Loucy (cell line): ENCODE results near the gene PARM1.

Experiments used
- H2AFZ ChIP-seq: fragments of 200-600 bp; sonication (generic); 2 replicates; pipeline ENCODE4 v1.6.0; 2016; ENCODE audit warnings: antibody characterized with exemption, mild to moderate bottlenecking, low read length, moderate library complexity
- H3F3A ChIP-seq: fragments of 200-600 bp; 2 replicates; pipeline ENCODE4 v1.6.0; 2016; ENCODE audit warnings: antibody characterized with exemption, low read depth, mild to moderate bottlenecking
- H3K27me3 ChIP-seq: fragments of 200-600 bp; sonication (generic); 2 replicates; pipeline ENCODE4 v1.6.1; 2014; ENCODE audit warnings: low read length, mild to moderate bottlenecking; ENCODE audit not compliant: insufficient read depth, poor library complexity, severe bottlenecking
- H3K36me3 ChIP-seq: fragments of 200-600 bp; sonication (generic); 2 replicates; pipeline ENCODE4 v1.6.1; 2016; ENCODE audit warnings: low read length; ENCODE audit not compliant: insufficient read depth
- H3K4me1 ChIP-seq: fragments of 200-600 bp; sonication (generic); 2 replicates; pipeline ENCODE4 v1.5.1; 2014; ENCODE audit warnings: low read length, mild to moderate bottlenecking; ENCODE audit not compliant: insufficient read depth, poor library complexity, severe bottlenecking
- H3K4me2 ChIP-seq: fragments of 200-600 bp; sonication (generic); 2 replicates; pipeline ENCODE4 v1.6.0; 2014; ENCODE audit warnings: antibody characterized with exemption, low read length, low read depth, mild to moderate bottlenecking; ENCODE audit not compliant: poor library complexity, severe bottlenecking
- H3K4me3 ChIP-seq: fragments of 200-600 bp; sonication (generic); 2 replicates; pipeline ENCODE4 v1.5.1; 2014; ENCODE audit warnings: low read length, mild to moderate bottlenecking, mixed read lengths; ENCODE audit not compliant: poor library complexity, severe bottlenecking
- H3K79me2 ChIP-seq: fragments of 200-600 bp; sonication (generic); 2 replicates; pipeline ENCODE4 v1.6.1; 2014; ENCODE audit warnings: low read length; ENCODE audit not compliant: insufficient read depth
- H3K9ac ChIP-seq: fragments of 200-600 bp; sonication (generic); 2 replicates; pipeline ENCODE4 v1.6.0; 2014; ENCODE audit warnings: mild to moderate bottlenecking, low read depth, low read length, moderate library complexity; ENCODE audit not compliant: poor library complexity, severe bottlenecking
- H3K9me2 ChIP-seq: fragments of 200-600 bp; sonication (generic); replicated peaks from 2 replicates; pipeline ENCODE4 v1.6.1; 2016; ENCODE audit warnings: low read depth, low read length, mixed read lengths
- H3K9me3 ChIP-seq: fragments of 200-600 bp; sonication (generic); 2 replicates; pipeline ENCODE4 v1.6.1; 2014; ENCODE audit warnings: mild to moderate bottlenecking, antibody characterized with exemption, low read length, low read depth; ENCODE audit not compliant: insufficient read depth
- H4K20me1 ChIP-seq: fragments of 200-600 bp; sonication (generic); 2 replicates; pipeline ENCODE4 v1.6.0; 2014; ENCODE audit warnings: antibody characterized with exemption, low read length, mild to moderate bottlenecking; ENCODE audit not compliant: insufficient read depth, poor library complexity, severe bottlenecking
- EZH2phosphoT487 ChIP-seq: fragments of 200-600 bp; IDR thresholded peaks from 2 replicates; pipeline ENCODE4 v1.6.1; 2018; ENCODE audit warnings: antibody characterized with exemption, mild to moderate bottlenecking, moderate library complexity, borderline replicate concordance
- TF ChIP-seq, protein P1 (sequence below): fragments of 200-600 bp; sonication (generic); conservative IDR thresholded peaks from 2 replicates; pipeline ENCODE4 v1.5.1; 2014; ENCODE audit warnings: mild to moderate bottlenecking, antibody characterized with exemption, low read length

PARM1 gene

DNA sequence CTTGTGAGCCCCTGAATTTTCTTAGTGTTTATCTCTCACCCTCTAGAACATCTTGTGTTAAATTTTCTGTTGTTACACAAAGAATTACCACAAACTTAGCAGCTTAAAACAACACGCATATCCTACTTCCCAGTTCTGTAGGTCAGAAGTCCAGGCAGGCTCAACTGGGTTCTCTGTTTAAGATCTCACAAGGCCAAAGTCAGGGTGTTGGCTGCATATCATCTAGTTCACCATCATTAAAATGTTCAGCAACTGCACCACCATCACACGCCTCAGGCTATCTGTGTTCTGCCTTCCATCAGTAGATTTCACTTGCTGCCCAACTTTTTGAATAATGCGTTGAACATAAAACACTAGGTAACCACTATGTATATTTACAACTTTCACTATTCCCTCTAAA is 130.5 kb downstream of the PARM1 start:
- Histone ChIP-seq H3K36me3 (no peaks in the 10 kb centered on the region), H3F3A (no peaks in the 10 kb centered on the region), H4K20me1 (no peaks in the 10 kb centered on the region), H3K27me3 (no peaks in the 10 kb centered on the region), H3K9ac (no peak overlapping the region), H2AFZ (no peak overlapping the region), H3K4me1 (no peaks in the 10 kb centered on the region), H3K4me2 (no peak overlapping the region), H3K9me2 (no peaks in the 10 kb centered on the region), H3K4me3 (no peak overlapping the region), H3K9me3 (no peaks in the 10 kb centered on the region), H3K79me2 (no peaks in the 10 kb centered on the region)
- no peak for TF ChIP-seq EZH2phosphoT487
- TF ChIP-seq, protein P1, sequence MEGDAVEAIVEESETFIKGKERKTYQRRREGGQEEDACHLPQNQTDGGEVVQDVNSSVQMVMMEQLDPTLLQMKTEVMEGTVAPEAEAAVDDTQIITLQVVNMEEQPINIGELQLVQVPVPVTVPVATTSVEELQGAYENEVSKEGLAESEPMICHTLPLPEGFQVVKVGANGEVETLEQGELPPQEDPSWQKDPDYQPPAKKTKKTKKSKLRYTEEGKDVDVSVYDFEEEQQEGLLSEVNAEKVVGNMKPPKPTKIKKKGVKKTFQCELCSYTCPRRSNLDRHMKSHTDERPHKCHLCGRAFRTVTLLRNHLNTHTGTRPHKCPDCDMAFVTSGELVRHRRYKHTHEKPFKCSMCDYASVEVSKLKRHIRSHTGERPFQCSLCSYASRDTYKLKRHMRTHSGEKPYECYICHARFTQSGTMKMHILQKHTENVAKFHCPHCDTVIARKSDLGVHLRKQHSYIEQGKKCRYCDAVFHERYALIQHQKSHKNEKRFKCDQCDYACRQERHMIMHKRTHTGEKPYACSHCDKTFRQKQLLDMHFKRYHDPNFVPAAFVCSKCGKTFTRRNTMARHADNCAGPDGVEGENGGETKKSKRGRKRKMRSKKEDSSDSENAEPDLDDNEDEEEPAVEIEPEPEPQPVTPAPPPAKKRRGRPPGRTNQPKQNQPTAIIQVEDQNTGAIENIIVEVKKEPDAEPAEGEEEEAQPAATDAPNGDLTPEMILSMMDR: no peak

DNA sequence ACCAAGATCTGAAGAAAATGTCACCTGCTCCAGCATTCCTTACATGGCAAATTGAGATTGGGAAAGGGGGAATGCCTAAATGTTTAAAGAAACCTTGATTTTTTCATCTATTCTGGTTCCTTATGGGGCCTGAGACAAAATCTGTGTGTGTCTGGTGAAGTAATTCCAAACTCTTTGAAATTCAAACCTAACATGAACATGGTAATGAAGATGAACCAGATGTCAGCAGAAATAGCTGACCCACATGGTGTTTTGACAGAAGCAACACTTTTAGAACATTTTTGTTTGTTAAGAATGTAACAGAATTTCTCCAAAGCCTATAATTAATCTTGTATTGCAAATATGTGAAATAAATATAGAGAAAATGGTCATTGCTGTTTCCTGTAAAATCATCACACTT is 133.0 kb downstream of the PARM1 start:
- H3K4me1 ChIP-seq: no peaks in the 10 kb centered on the region
- no peaks in the 10 kb centered on the region for H3F3A ChIP-seq
- H3K4me2 ChIP-seq: no peak overlapping the region
- TF ChIP-seq, protein P1: no peak
- TF ChIP-seq EZH2phosphoT487: no peak
- H3K9ac ChIP-seq: no peak overlapping the region
- H2AFZ ChIP-seq: no peak overlapping the region
- H3K4me3 ChIP-seq: no peak overlapping the region
- no peaks in the 10 kb centered on the region for H4K20me1 ChIP-seq
- no peaks in the 10 kb centered on the region for H3K9me3 ChIP-seq
- H3K27me3 ChIP-seq: no peaks in the 10 kb centered on the region
- H3K79me2 ChIP-seq: no peaks in the 10 kb centered on the region
- H3K36me3 ChIP-seq: no peaks in the 10 kb centered on the region
- H3K9me2 ChIP-seq: no peaks in the 10 kb centered on the region

DNA sequence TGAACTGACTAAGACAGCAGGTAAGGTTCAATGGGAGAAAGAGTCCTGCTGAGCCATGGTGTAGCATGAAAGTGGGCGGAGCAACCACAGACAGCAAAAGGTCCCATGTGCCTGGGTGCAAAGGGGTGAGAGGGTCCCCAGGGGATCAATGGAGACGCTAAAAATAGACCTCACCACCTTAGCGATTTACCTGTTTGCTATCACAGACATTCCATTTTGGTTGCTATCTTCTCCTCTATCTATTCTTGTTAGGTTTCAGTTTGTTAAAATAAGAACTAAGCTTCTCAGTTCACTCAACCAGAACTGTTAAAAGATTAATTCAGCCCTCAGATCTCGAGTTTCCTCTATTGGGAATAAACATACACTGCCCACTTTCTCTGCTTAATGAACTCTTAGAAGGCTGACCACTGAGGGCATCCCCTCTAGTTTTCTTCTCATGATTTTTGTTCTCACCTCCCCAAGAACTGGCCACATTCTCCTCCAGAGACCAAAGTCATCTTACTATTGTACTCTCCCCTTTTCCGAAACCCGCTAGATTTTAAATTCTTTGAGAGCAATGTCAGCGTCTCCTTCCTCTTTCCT is 136.7 kb downstream of the PARM1 start:
- H3K4me2 ChIP-seq: no peak overlapping the region
- H3K4me1 ChIP-seq: no peaks in the 10 kb centered on the region
- no peak for TF ChIP-seq EZH2phosphoT487
- TF ChIP-seq, protein P1: no peak
- no peaks in the 10 kb centered on the region for H3K9me3 ChIP-seq
- H2AFZ ChIP-seq: no peak overlapping the region
- H3K36me3 ChIP-seq: no peaks in the 10 kb centered on the region
- H3K4me3 ChIP-seq: no peak overlapping the region
- no peaks in the 10 kb centered on the region for H3K9me2 ChIP-seq
- no peaks in the 10 kb centered on the region for H3K27me3 ChIP-seq
- H3F3A ChIP-seq: no peaks in the 10 kb centered on the region
- no peaks in the 10 kb centered on the region for H4K20me1 ChIP-seq
- H3K79me2 ChIP-seq: no peaks in the 10 kb centered on the region
- H3K9ac ChIP-seq: no peak overlapping the region
